Right lobe of liver (tissue), 4 donors: Measurements from ENCODE around the gene TRABD2B.

Experiments
- CTCF ChIP-seq, 4 donors: fragments of 200-600 bp in 3 of 4; fragments of 450-650 bp in 1 of 4; IDR thresholded peaks; one replicate each; pipeline versions ENCODE4 v1.5.1 to v1.8.0; 2016 to 2022; ENCODE audit warnings: antibody characterized with exemption in 4 of 4, mild to moderate bottlenecking in 2 of 4
- POLR2A ChIP-seq: fragments of 450-650 bp; IDR thresholded peaks from one replicate; pipeline ENCODE4 v1.6.1; 2017; ENCODE audit warnings: antibody characterized with exemption, mild to moderate bottlenecking
- donor health status: DM: no; HTN: no; CAD: no.
- donor health status: DM: no; HTN: no; CAD: no.
- donor health status: DM: no; HTN: yes; CAD: no.

DNA sequence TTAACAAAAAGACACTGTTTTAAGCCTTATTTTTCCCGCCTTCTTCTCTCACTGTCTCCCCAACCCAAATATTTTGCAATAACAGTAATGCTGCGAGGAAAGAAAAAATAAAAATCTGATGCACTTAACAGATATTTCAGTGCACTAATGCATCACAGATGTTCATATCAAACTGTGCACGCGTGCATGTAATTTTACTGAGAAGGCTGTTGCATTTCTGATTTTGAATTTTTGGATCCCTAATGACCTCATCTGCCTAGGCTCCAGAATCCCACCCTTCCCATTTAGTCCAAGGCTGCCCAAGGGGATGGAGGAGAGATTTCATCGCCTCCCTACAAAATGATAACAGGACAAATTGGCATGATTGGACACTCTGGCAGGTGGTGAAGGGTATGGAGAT lies 5.5 kb downstream of the TRABD2B start:
- no peak for TF ChIP-seq CTCF (IDR thresholded peaks at IDR 0.05)
- TF ChIP-seq POLR2A = no peak
